ENCODE measurements around the gene JSRP1.

The JSRP1 gene

GRCh38 chr19:2227415-2228156, 28.6 kb downstream of the JSRP1 start:
- peak overlapping the region; percentile 65 for H3K9ac ChIP-seq

GRCh38 chr19:2226840-2227360, 29.3 kb downstream of the JSRP1 start:
- Histone ChIP-seq H3K36me3 (peaks cover 75% of the 10 kb centered on the region), H3K4me1 (peaks cover 100% of the 10 kb centered on the region), H3K4me2 (peak overlapping the region; percentile 93), H4K20me1 (peaks cover 93% of the 10 kb centered on the region), H3K27me3 (no peaks in the 10 kb centered on the region), H3K9me3 (no peaks in the 10 kb centered on the region), H3K4me3 (no peak overlapping the region), H3K9ac (no peak overlapping the region), H3K27ac (peak overlapping the region; percentile 89)
- no peak for TF ChIP-seq Cebpa-rat (IDR thresholded peaks at IDR 0.05)

More at GRCh38 chr19:2227415-2228156, 28.6 kb downstream of the JSRP1 start:
- TF ChIP-seq Cebpa-rat (IDR thresholded peaks at IDR 0.05) = no peak
- peaks cover 100% of the 10 kb centered on the region for H3K4me1 ChIP-seq
- no peaks in the 10 kb centered on the region for H3K9me3 ChIP-seq
- H3K27me3 ChIP-seq = no peaks in the 10 kb centered on the region
- peak overlapping the region; percentile 11; the same call in 1 of the 2 replicates for H3K4me3 ChIP-seq
- H3K36me3 ChIP-seq = peaks cover 77% of the 10 kb centered on the region
- H3K4me2 ChIP-seq = peak overlapping the region; percentile 93
- H4K20me1 ChIP-seq = peaks cover 93% of the 10 kb centered on the region
- H3K27ac ChIP-seq = peak overlapping the region; percentile 89

- no peak for TF ChIP-seq Cebpa-rat (IDR thresholded peaks at IDR 0.05)
- peak overlapping the region; percentile 89 for H3K27ac ChIP-seq
- H4K20me1 ChIP-seq = peaks cover 93% of the 10 kb centered on the region
- H3K9ac ChIP-seq = no peak overlapping the region
- H3K4me1 ChIP-seq = peaks cover 100% of the 10 kb centered on the region
- H3K36me3 ChIP-seq = peaks cover 69% of the 10 kb centered on the region
- no peaks in the 10 kb centered on the region for H3K27me3 ChIP-seq
- H3K4me3 ChIP-seq = no peak overlapping the region
- H3K9me3 ChIP-seq = no peaks in the 10 kb centered on the region
- peak overlapping the region; percentile 93 for H3K4me2 ChIP-seq
Measured at GRCh38 chr19:2226051-2226839, 30.0 kb downstream of the JSRP1 start.

GRCh38 chr19:2225415-2226050, 30.7 kb downstream of the JSRP1 start:
- Histone ChIP-seq H3K27me3 (no peaks in the 10 kb centered on the region), H3K4me1 (peaks cover 100% of the 10 kb centered on the region), H3K36me3 (peaks cover 61% of the 10 kb centered on the region), H4K20me1 (peaks cover 93% of the 10 kb centered on the region), H3K9me3 (no peaks in the 10 kb centered on the region), H3K4me2 (peak overlapping the region; percentile 93), H3K4me3 (no peak overlapping the region), H3K9ac (peak overlapping the region; percentile 59), H3K27ac (peak overlapping the region; percentile 89)
- TF ChIP-seq Cebpa-rat (IDR thresholded peaks at IDR 0.05) = no peak

- H3K4me3 ChIP-seq = no peak overlapping the region
- no peaks in the 10 kb centered on the region for H3K27me3 ChIP-seq
- peaks cover 100% of the 10 kb centered on the region for H3K4me1 ChIP-seq
- no peak for TF ChIP-seq Cebpa-rat (IDR thresholded peaks at IDR 0.05)
- peak overlapping the region; percentile 93 for H3K4me2 ChIP-seq
- H3K9me3 ChIP-seq = no peaks in the 10 kb centered on the region
- peak overlapping the region; percentile 59 for H3K9ac ChIP-seq
- peak overlapping the region; percentile 89 for H3K27ac ChIP-seq
- H4K20me1 ChIP-seq = peaks cover 93% of the 10 kb centered on the region
- peaks cover 61% of the 10 kb centered on the region for H3K36me3 ChIP-seq
Measured at GRCh38 chr19:2224754-2225349, 31.4 kb downstream of the JSRP1 start.

- H3K9ac ChIP-seq = peak overlapping the region; percentile 59
- H3K27me3 ChIP-seq = no peaks in the 10 kb centered on the region
- H4K20me1 ChIP-seq = peaks cover 93% of the 10 kb centered on the region
- no peak for TF ChIP-seq Cebpa-rat (IDR thresholded peaks at IDR 0.05)
- peak overlapping the region; percentile 93 for H3K4me2 ChIP-seq
- peak overlapping the region; percentile 89 for H3K27ac ChIP-seq
- H3K36me3 ChIP-seq = peaks cover 61% of the 10 kb centered on the region
- H3K9me3 ChIP-seq = no peaks in the 10 kb centered on the region
- H3K4me1 ChIP-seq = peaks cover 100% of the 10 kb centered on the region
- H3K4me3 ChIP-seq = 0 out of 2 replicates have a peak overlapping the region, but pooled peaks have one; percentile 34
Measured at GRCh38 chr19:2223959-2224358, 32.3 kb downstream of the JSRP1 start.

- H3K27ac ChIP-seq = peak overlapping the region; percentile 89
- H3K4me1 ChIP-seq = peaks cover 100% of the 10 kb centered on the region
- H4K20me1 ChIP-seq = peaks cover 92% of the 10 kb centered on the region
- H3K4me3 ChIP-seq = peak overlapping the region; percentile 41; the same call in 1 of the 2 replicates
- H3K9ac ChIP-seq = peak overlapping the region; percentile 72
- no peaks in the 10 kb centered on the region for H3K27me3 ChIP-seq
- H3K36me3 ChIP-seq = peaks cover 61% of the 10 kb centered on the region
- H3K9me3 ChIP-seq = no peaks in the 10 kb centered on the region
- no peak for TF ChIP-seq Cebpa-rat (IDR thresholded peaks at IDR 0.05)
- H3K4me2 ChIP-seq = peak overlapping the region; percentile 93
Measured at GRCh38 chr19:2223391-2223790, 32.8 kb downstream of the JSRP1 start.

- H3K4me1 ChIP-seq = peaks cover 100% of the 10 kb centered on the region
- H3K27me3 ChIP-seq = no peaks in the 10 kb centered on the region
- H3K36me3 ChIP-seq = peaks cover 68% of the 10 kb centered on the region
- TF ChIP-seq Cebpa-rat (IDR thresholded peaks at IDR 0.05) = no peak
- peaks cover 95% of the 10 kb centered on the region for H4K20me1 ChIP-seq
- H3K9ac ChIP-seq = peak overlapping the region; percentile 61
- H3K4me3 ChIP-seq = peak overlapping the region; percentile 33
- H3K27ac ChIP-seq = peak overlapping the region; percentile 89
- peak overlapping the region; percentile 93 for H3K4me2 ChIP-seq
- H3K9me3 ChIP-seq = no peaks in the 10 kb centered on the region
Measured at GRCh38 chr19:2221918-2222317, 34.3 kb downstream of the JSRP1 start.

GRCh38 chr19:2221250-2221831, 34.9 kb downstream of the JSRP1 start:
- H3K4me2 ChIP-seq = peak overlapping the region; percentile 93
- H4K20me1 ChIP-seq = peaks cover 95% of the 10 kb centered on the region
- H3K4me1 ChIP-seq = peaks cover 100% of the 10 kb centered on the region
- H3K4me3 ChIP-seq = peak overlapping the region; percentile 33
- TF ChIP-seq Cebpa-rat (IDR thresholded peaks at IDR 0.05) = no peak
- H3K36me3 ChIP-seq = peaks cover 68% of the 10 kb centered on the region
- peak overlapping the region; percentile 89 for H3K27ac ChIP-seq
- H3K9ac ChIP-seq = peak overlapping the region; percentile 61
- H3K27me3 ChIP-seq = no peaks in the 10 kb centered on the region
- no peaks in the 10 kb centered on the region for H3K9me3 ChIP-seq

Data from BLaER1 (cell line).